Measurements from ENCODE around the gene PTPRB.

GRCh38 chr12:70540996-70541395 lies 96.2 kb downstream of the PTPRB start:
- TF ChIP-seq CTCF (conservative IDR thresholded peaks at IDR 0.05) = no peak
- no peak for TF ChIP-seq EZH2 (IDR thresholded peaks at IDR 0.05; ENCODE audit: low read depth)

All from PC-9 (cell line).